OCI-LY3 (cell line): ENCODE measurements around the gene TFEB.

Experiments used
- EZH2phosphoT487 ChIP-seq: fragments of 200-600 bp; shearing (Covaris generic); IDR thresholded peaks from 2 replicates; pipeline ENCODE4 v1.6.1; 2018; ENCODE audit warnings: antibody characterized with exemption, mixed run types, low read depth
- TF ChIP-seq, protein P1 (sequence below): fragments of 200-600, 300-600 bp; sonication (generic); IDR thresholded peaks from 2 replicates; pipeline ENCODE4 v1.5.1; 2014; ENCODE audit warnings: antibody characterized with exemption, low read length, low read depth

DNA sequence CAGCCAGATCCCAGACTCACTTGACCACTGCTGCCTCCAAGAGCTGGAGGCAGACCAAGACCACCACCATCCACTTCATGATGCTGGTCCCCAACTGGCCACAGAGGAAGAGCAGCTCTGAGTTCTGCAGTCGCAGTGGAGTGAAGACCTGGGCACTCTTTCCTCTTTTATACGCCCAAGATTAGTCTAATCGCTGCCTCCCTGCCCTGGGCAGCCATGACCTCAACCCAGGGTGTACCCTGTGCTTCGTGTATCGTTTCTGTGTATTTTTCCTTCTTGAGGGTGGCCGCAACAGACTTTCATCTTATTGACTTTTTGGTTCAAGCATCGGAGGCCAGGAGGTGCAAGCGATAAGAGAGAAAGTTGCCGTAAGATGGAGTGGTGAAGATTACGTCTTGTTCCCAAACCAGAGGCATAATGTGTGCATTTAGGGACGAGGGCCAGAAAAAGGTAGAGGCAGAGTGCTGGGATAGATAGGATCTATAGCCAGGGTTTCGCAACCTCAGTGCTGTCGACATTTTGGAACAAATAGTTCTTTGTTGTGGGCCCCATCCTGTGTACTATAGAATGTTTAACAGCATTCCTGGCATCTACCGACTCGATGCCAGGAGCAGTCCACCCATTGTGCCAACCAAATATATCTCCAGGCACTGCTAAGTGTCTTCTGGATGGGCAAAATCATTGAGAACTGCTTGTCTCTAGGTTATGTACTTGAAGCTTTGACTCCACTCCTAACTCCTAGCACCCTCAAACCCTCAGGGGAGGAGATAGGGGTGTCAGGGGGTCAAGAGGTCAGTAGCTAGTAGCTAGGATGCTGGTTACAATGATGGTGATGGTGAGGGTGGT lies 12.1 kb upstream of the TFEB start, which contains the start of gene PGC:
- TF ChIP-seq, protein P1, sequence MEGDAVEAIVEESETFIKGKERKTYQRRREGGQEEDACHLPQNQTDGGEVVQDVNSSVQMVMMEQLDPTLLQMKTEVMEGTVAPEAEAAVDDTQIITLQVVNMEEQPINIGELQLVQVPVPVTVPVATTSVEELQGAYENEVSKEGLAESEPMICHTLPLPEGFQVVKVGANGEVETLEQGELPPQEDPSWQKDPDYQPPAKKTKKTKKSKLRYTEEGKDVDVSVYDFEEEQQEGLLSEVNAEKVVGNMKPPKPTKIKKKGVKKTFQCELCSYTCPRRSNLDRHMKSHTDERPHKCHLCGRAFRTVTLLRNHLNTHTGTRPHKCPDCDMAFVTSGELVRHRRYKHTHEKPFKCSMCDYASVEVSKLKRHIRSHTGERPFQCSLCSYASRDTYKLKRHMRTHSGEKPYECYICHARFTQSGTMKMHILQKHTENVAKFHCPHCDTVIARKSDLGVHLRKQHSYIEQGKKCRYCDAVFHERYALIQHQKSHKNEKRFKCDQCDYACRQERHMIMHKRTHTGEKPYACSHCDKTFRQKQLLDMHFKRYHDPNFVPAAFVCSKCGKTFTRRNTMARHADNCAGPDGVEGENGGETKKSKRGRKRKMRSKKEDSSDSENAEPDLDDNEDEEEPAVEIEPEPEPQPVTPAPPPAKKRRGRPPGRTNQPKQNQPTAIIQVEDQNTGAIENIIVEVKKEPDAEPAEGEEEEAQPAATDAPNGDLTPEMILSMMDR, result no peak
- no peak for TF ChIP-seq EZH2phosphoT487
